GM12878 (cell line): ENCODE results near the gene AJUBA.

Experiments
- CBX5 ChIP-seq: sonication (generic); IDR thresholded peaks from 2 replicates; pipeline ENCODE4 v1.6.1; 2016; ENCODE audit warnings: low read depth, moderate library complexity, mild to moderate bottlenecking, inconsistent platforms
- CHD2 ChIP-seq: IDR thresholded peaks from 2 replicates; pipeline ENCODE4 v1.6.1; 2011; ENCODE audit warnings: low read depth, low read length, improper control_type of control experiment, borderline replicate concordance
- EP300 ChIP-seq, 2 experiments: fragments of 150-350 bp in 1 of 2; IDR thresholded peaks; 2 replicates each; pipeline ENCODE4 v1.6.1; 2011 to 2012; ENCODE audit warnings: low read depth in 2 of 2, low read length in 2 of 2, borderline replicate concordance in 1 of 2, improper control_type of control experiment in 1 of 2, inconsistent platforms in 1 of 2; ENCODE audit not compliant: control insufficient read depth in 1 of 2
- POLR2A ChIP-seq: IDR thresholded peaks from 2 replicates; pipeline ENCODE4 v1.6.1; 2011; ENCODE audit warnings: low read depth, mild to moderate bottlenecking, low read length
- SIN3A ChIP-seq: IDR thresholded peaks from 2 replicates; pipeline ENCODE4 v1.6.1; 2012; ENCODE audit warnings: low read depth, low read length, improper control_type of control experiment
- YY1 ChIP-seq: IDR thresholded peaks from 2 replicates; pipeline ENCODE4 v1.6.1; 2011; ENCODE audit warnings: low read depth, mild to moderate bottlenecking, low read length
- ZZZ3 ChIP-seq: IDR thresholded peaks from 2 replicates; pipeline ENCODE4 v1.6.1; 2011; ENCODE audit warnings: low read depth; ENCODE audit not compliant: control insufficient read depth, insufficient read length
- TF ChIP-seq, protein P1 (sequence below), 3 experiments: IDR thresholded peaks in 2 of 3; conservative IDR thresholded peaks in 1 of 3; 2 replicates each; pipeline ENCODE4 v1.5.1; 2011; ENCODE audit warnings: low read depth in 3 of 3, low read length in 3 of 3, mild to moderate bottlenecking in 3 of 3, control low read depth in 2 of 3, moderate library complexity in 2 of 3, inconsistent platforms in 1 of 3, mixed read lengths in 1 of 3; ENCODE audit not compliant: control insufficient read depth in 2 of 3, insufficient read depth in 1 of 3; ENCODE audit errors: extremely low read depth in 1 of 3
- TF ChIP-seq, protein P2 (sequence below): fragments of 450-650 bp; IDR thresholded peaks from 2 replicates; pipeline ENCODE4 v1.6.1; 2017; ENCODE audit warnings: mild to moderate bottlenecking
- TF ChIP-seq, protein P3 (sequence below): IDR thresholded peaks from 2 replicates; pipeline ENCODE4 v1.6.1; 2012; ENCODE audit warnings: low read depth, low read length, improper control_type of control experiment
- TF ChIP-seq, protein P4 (sequence below): fragments of 450-650 bp; IDR thresholded peaks from 2 replicates; pipeline ENCODE4 v1.6.1; 2017; ENCODE audit warnings: antibody characterized with exemption, mild to moderate bottlenecking, moderate library complexity
- TF ChIP-seq, protein P5 (sequence below): fragments of 150-350 bp; IDR thresholded peaks from 2 replicates; pipeline ENCODE4 v1.6.1; 2016; ENCODE audit warnings: low read depth, low read length
- TF ChIP-seq, protein P6 (sequence below): fragments of 450-650 bp; conservative IDR thresholded peaks from 2 replicates; pipeline ENCODE4 v1.6.1; 2017; ENCODE audit warnings: mild to moderate bottlenecking, moderate library complexity

DNA sequence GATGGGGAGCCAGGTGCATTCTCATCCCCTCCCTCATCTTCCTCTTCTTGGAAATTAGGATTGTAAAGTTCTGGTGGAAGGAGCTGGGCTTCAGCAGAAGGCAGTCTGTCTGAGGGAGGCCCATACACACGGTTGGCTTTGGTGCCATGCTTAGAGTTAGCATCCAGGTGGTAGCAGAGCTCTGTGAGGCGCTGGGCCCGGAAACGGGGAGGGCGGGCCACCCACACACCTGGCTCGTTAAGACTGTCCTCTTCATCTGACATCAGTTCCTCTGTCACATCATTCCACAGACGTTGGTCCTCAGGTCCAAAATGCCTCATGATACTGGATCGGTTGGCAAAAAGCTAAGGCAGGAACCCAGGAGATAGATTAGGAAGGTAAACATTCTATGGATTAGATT, 4.9 kb upstream of the AJUBA start:
- TF ChIP-seq, protein P1, sequence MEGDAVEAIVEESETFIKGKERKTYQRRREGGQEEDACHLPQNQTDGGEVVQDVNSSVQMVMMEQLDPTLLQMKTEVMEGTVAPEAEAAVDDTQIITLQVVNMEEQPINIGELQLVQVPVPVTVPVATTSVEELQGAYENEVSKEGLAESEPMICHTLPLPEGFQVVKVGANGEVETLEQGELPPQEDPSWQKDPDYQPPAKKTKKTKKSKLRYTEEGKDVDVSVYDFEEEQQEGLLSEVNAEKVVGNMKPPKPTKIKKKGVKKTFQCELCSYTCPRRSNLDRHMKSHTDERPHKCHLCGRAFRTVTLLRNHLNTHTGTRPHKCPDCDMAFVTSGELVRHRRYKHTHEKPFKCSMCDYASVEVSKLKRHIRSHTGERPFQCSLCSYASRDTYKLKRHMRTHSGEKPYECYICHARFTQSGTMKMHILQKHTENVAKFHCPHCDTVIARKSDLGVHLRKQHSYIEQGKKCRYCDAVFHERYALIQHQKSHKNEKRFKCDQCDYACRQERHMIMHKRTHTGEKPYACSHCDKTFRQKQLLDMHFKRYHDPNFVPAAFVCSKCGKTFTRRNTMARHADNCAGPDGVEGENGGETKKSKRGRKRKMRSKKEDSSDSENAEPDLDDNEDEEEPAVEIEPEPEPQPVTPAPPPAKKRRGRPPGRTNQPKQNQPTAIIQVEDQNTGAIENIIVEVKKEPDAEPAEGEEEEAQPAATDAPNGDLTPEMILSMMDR (IDR thresholded peaks at IDR 0.05 in 2 of 3, conservative IDR thresholded peaks at IDR 0.05 in 1 of 3; ENCODE audit: control insufficient read depth in 2 of 3, extremely low read depth in 1 of 3, insufficient read depth in 1 of 3, low read depth in 3 of 3, low read length in 3 of 3) = no peak
- TF ChIP-seq YY1 = no peak
- no peak for TF ChIP-seq ZZZ3
- TF ChIP-seq EP300 (IDR thresholded peaks at IDR 0.05; ENCODE audit: borderline replicate concordance in 1 of 2, control insufficient read depth in 1 of 2, low read depth in 2 of 2, low read length in 2 of 2) = no peak
- TF ChIP-seq, protein P2, sequence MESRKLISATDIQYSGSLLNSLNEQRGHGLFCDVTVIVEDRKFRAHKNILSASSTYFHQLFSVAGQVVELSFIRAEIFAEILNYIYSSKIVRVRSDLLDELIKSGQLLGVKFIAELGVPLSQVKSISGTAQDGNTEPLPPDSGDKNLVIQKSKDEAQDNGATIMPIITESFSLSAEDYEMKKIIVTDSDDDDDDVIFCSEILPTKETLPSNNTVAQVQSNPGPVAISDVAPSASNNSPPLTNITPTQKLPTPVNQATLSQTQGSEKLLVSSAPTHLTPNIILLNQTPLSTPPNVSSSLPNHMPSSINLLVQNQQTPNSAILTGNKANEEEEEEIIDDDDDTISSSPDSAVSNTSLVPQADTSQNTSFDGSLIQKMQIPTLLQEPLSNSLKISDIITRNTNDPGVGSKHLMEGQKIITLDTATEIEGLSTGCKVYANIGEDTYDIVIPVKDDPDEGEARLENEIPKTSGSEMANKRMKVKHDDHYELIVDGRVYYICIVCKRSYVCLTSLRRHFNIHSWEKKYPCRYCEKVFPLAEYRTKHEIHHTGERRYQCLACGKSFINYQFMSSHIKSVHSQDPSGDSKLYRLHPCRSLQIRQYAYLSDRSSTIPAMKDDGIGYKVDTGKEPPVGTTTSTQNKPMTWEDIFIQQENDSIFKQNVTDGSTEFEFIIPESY = no peak
- TF ChIP-seq, protein P3, sequence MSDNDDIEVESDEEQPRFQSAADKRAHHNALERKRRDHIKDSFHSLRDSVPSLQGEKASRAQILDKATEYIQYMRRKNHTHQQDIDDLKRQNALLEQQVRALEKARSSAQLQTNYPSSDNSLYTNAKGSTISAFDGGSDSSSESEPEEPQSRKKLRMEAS = no peak
- TF ChIP-seq, protein P4, sequence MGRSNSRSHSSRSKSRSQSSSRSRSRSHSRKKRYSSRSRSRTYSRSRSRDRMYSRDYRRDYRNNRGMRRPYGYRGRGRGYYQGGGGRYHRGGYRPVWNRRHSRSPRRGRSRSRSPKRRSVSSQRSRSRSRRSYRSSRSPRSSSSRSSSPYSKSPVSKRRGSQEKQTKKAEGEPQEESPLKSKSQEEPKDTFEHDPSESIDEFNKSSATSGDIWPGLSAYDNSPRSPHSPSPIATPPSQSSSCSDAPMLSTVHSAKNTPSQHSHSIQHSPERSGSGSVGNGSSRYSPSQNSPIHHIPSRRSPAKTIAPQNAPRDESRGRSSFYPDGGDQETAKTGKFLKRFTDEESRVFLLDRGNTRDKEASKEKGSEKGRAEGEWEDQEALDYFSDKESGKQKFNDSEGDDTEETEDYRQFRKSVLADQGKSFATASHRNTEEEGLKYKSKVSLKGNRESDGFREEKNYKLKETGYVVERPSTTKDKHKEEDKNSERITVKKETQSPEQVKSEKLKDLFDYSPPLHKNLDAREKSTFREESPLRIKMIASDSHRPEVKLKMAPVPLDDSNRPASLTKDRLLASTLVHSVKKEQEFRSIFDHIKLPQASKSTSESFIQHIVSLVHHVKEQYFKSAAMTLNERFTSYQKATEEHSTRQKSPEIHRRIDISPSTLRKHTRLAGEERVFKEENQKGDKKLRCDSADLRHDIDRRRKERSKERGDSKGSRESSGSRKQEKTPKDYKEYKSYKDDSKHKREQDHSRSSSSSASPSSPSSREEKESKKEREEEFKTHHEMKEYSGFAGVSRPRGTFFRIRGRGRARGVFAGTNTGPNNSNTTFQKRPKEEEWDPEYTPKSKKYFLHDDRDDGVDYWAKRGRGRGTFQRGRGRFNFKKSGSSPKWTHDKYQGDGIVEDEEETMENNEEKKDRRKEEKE = no peak
- no peak for TF ChIP-seq POLR2A
- no peak for TF ChIP-seq CBX5
- TF ChIP-seq, protein P5, sequence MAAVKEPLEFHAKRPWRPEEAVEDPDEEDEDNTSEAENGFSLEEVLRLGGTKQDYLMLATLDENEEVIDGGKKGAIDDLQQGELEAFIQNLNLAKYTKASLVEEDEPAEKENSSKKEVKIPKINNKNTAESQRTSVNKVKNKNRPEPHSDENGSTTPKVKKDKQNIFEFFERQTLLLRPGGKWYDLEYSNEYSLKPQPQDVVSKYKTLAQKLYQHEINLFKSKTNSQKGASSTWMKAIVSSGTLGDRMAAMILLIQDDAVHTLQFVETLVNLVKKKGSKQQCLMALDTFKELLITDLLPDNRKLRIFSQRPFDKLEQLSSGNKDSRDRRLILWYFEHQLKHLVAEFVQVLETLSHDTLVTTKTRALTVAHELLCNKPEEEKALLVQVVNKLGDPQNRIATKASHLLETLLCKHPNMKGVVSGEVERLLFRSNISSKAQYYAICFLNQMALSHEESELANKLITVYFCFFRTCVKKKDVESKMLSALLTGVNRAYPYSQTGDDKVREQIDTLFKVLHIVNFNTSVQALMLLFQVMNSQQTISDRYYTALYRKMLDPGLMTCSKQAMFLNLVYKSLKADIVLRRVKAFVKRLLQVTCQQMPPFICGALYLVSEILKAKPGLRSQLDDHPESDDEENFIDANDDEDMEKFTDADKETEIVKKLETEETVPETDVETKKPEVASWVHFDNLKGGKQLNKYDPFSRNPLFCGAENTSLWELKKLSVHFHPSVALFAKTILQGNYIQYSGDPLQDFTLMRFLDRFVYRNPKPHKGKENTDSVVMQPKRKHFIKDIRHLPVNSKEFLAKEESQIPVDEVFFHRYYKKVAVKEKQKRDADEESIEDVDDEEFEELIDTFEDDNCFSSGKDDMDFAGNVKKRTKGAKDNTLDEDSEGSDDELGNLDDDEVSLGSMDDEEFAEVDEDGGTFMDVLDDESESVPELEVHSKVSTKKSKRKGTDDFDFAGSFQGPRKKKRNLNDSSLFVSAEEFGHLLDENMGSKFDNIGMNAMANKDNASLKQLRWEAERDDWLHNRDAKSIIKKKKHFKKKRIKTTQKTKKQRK = no peak
- TF ChIP-seq SIN3A = no peak
- no peak for TF ChIP-seq CHD2
- TF ChIP-seq, protein P6, sequence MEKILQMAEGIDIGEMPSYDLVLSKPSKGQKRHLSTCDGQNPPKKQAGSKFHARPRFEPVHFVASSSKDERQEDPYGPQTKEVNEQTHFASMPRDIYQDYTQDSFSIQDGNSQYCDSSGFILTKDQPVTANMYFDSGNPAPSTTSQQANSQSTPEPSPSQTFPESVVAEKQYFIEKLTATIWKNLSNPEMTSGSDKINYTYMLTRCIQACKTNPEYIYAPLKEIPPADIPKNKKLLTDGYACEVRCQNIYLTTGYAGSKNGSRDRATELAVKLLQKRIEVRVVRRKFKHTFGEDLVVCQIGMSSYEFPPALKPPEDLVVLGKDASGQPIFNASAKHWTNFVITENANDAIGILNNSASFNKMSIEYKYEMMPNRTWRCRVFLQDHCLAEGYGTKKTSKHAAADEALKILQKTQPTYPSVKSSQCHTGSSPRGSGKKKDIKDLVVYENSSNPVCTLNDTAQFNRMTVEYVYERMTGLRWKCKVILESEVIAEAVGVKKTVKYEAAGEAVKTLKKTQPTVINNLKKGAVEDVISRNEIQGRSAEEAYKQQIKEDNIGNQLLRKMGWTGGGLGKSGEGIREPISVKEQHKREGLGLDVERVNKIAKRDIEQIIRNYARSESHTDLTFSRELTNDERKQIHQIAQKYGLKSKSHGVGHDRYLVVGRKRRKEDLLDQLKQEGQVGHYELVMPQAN = no peak
